ENCODE measurements around the gene LRPAP1. TPM values are rescaled to one million over a fixed set of nuclear protein-coding genes. Genes with fewer than 3 reads are reported as not detected.

The LRPAP1 gene
- total and polyA plus RNA-seq, 2 experiments from 2014 or later, result 191 to 299 TPM

DNA sequence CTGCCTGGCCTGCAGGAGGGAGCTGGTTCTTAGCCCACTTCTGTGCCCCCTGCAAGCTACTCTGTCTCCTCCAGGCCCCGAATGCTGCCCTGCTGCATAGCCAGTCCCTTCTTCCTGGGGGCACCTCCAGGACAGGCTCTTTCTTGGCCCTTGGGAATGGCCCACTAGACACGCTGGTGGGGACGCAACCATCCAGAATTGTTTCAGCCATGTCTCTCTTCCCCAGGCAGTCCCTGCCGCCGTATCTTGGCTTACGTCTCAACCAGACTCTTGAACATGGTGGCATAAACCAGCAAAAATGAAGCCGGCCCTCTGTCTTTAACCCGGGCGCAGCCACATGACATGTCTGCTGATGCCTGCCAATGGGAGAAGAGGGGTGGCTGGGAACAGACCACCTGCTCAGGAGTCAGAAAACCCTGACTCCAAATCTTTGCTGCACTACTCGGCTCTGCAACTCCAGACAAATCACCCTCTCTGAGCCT is 9.0 kb downstream of the LRPAP1 start:
- H3K9me3 ChIP-seq (ENCODE audit: low read depth), result no peaks in the 10 kb centered on the region
- H3K9me2 ChIP-seq (replicated peaks; ENCODE audit: insufficient read depth), result no peaks in the 10 kb centered on the region
- peaks cover 23% of the 10 kb centered on the region for H3K79me2 ChIP-seq
- no peak for TF ChIP-seq EZH2phosphoT487 (IDR thresholded peaks at IDR 0.05; ENCODE audit: low read depth, severe bottlenecking, unreplicated experiment)
- no peak for TF ChIP-seq EZH2 (IDR thresholded peaks at IDR 0.05; ENCODE audit: borderline replicate concordance)
- TF ChIP-seq, protein P1, sequence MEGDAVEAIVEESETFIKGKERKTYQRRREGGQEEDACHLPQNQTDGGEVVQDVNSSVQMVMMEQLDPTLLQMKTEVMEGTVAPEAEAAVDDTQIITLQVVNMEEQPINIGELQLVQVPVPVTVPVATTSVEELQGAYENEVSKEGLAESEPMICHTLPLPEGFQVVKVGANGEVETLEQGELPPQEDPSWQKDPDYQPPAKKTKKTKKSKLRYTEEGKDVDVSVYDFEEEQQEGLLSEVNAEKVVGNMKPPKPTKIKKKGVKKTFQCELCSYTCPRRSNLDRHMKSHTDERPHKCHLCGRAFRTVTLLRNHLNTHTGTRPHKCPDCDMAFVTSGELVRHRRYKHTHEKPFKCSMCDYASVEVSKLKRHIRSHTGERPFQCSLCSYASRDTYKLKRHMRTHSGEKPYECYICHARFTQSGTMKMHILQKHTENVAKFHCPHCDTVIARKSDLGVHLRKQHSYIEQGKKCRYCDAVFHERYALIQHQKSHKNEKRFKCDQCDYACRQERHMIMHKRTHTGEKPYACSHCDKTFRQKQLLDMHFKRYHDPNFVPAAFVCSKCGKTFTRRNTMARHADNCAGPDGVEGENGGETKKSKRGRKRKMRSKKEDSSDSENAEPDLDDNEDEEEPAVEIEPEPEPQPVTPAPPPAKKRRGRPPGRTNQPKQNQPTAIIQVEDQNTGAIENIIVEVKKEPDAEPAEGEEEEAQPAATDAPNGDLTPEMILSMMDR (IDR thresholded peaks at IDR 0.05; ENCODE audit: poor library complexity), result no peak
- H2AFZ ChIP-seq, result no peak overlapping the region
- no peak overlapping the region for H3K4me2 ChIP-seq
- no peaks in the 10 kb centered on the region for H3K36me3 ChIP-seq (replicated peaks; ENCODE audit: insufficient read depth, low read depth)
- no peak overlapping the region for H3K27ac ChIP-seq
- no peaks in the 10 kb centered on the region for H3K4me1 ChIP-seq (ENCODE audit: insufficient read depth)
- no peaks in the 10 kb centered on the region for H3K27me3 ChIP-seq
- no peak for DNase-seq (ENCODE audit: low spot score)
- no peak overlapping the region for H3K4me3 ChIP-seq
- peaks cover 21% of the 10 kb centered on the region for H4K20me1 ChIP-seq (ENCODE audit: insufficient read depth, poor library complexity, severe bottlenecking)
- 91% methylated on average over 10 of the region's 10 CpGs for WGBS (ENCODE audit: low lambda C conversion rate, missing lambda C conversion rate)

- DNase-seq (ENCODE audit: low spot score), result no peak
- Histone ChIP-seq H3K79me2 (peaks cover 17% of the 10 kb centered on the region), H4K20me1 (ENCODE audit: insufficient read depth, poor library complexity, severe bottlenecking) (peaks cover 16% of the 10 kb centered on the region), H3K4me3 (no peak overlapping the region), H3K4me2 (no peak overlapping the region), H3K36me3 (replicated peaks; ENCODE audit: insufficient read depth, low read depth) (no peaks in the 10 kb centered on the region), H2AFZ (no peak overlapping the region), H3K9me3 (ENCODE audit: low read depth) (no peaks in the 10 kb centered on the region), H3K9me2 (replicated peaks; ENCODE audit: insufficient read depth) (no peaks in the 10 kb centered on the region), H3K27me3 (no peaks in the 10 kb centered on the region), H3K4me1 (ENCODE audit: insufficient read depth) (no peaks in the 10 kb centered on the region), H3K27ac (no peak overlapping the region)
- TF ChIP-seq EZH2phosphoT487 (IDR thresholded peaks at IDR 0.05; ENCODE audit: low read depth, severe bottlenecking, unreplicated experiment) (no peak), EZH2 (IDR thresholded peaks at IDR 0.05; ENCODE audit: borderline replicate concordance) (no peak)
- TF ChIP-seq, protein P1 (IDR thresholded peaks at IDR 0.05; ENCODE audit: poor library complexity), result no peak
- 95% methylated on average over 11 of the region's 19 CpGs for WGBS (ENCODE audit: low lambda C conversion rate, missing lambda C conversion rate)
These were observed 9.6 kb downstream of the LRPAP1 start for GRCh38 chr4:3522651-3523050.

DNA sequence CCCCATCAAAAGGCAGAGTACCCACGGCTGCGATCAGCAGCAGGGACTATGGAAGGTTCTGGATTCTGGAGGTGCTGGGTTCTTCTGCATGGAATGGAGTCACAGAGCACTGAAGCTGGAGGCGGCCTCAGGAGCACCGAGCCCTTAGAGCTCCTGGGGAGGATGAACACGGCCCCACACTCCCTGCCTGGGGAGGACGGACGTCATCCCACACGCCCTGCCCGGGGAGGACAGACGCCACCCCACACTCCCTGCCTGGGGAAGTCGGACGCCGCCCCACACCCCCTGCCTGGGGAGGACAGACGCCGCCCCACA is 9.9 kb downstream of the LRPAP1 start:
- DNase-seq (ENCODE audit: low spot score), result no peak
- no peaks in the 10 kb centered on the region for H3K27me3 ChIP-seq
- no peak overlapping the region for H2AFZ ChIP-seq
- H3K79me2 ChIP-seq, result peaks cover 14% of the 10 kb centered on the region
- H3K4me3 ChIP-seq, result no peak overlapping the region
- H3K36me3 ChIP-seq (replicated peaks; ENCODE audit: insufficient read depth, low read depth), result no peaks in the 10 kb centered on the region
- no peak overlapping the region for H3K4me2 ChIP-seq
- H3K4me1 ChIP-seq (ENCODE audit: insufficient read depth), result no peaks in the 10 kb centered on the region
- H3K9me2 ChIP-seq (replicated peaks; ENCODE audit: insufficient read depth), result no peaks in the 10 kb centered on the region
- no peak overlapping the region for H3K27ac ChIP-seq
- no peak for TF ChIP-seq EZH2 (IDR thresholded peaks at IDR 0.05; ENCODE audit: borderline replicate concordance)
- TF ChIP-seq, protein P1 (IDR thresholded peaks at IDR 0.05; ENCODE audit: poor library complexity), result no peak
- TF ChIP-seq EZH2phosphoT487 (IDR thresholded peaks at IDR 0.05; ENCODE audit: low read depth, severe bottlenecking, unreplicated experiment), result no peak
- peaks cover 12% of the 10 kb centered on the region for H4K20me1 ChIP-seq (ENCODE audit: insufficient read depth, poor library complexity, severe bottlenecking)
- H3K9me3 ChIP-seq (ENCODE audit: low read depth), result no peaks in the 10 kb centered on the region
- 90% methylated on average over 6 of the region's 15 CpGs for WGBS (ENCODE audit: low lambda C conversion rate, missing lambda C conversion rate)
